HCT116 (cell line): ENCODE data around the gene FBXL16.

Experiments
- ATF3 ChIP-seq: IDR thresholded peaks from 2 replicates; pipeline ENCODE4 v1.6.1; 2012
- CTCF ChIP-seq, 3 experiments: fragments of 200-600 bp in 1 of 3; sonication (generic) in 1 of 3; IDR thresholded peaks in 2 of 3; conservative IDR thresholded peaks in 1 of 3; 2 replicates each; pipeline ENCODE4 v1.5.1; 2012 to 2017; ENCODE audit warnings: low read depth in 2 of 3, low read length in 2 of 3, antibody characterized with exemption in 1 of 3, borderline replicate concordance in 1 of 3, control low read depth in 1 of 3, mild to moderate bottlenecking in 1 of 3, mixed read lengths in 1 of 3, mixed run types in 1 of 3, moderate library complexity in 1 of 3; ENCODE audit not compliant: insufficient read depth in 1 of 3
- EZH2 ChIP-seq: fragments of 200-600 bp; sonication (generic); IDR thresholded peaks from 2 replicates; pipeline ENCODE4 v1.6.1; 2017; ENCODE audit warnings: antibody characterized with exemption, mixed run types
- POLR2AphosphoS5 ChIP-seq: IDR thresholded peaks from 2 replicates; pipeline ENCODE4 v1.6.1; 2011; ENCODE audit warnings: mild to moderate bottlenecking, low read depth, low read length, moderate library complexity
- REST ChIP-seq: IDR thresholded peaks from 2 replicates; pipeline ENCODE4 v1.6.1; 2012; ENCODE audit warnings: low read depth

GRCh38 chr16:694187-694862 lies 11.3 kb downstream of the FBXL16 start:
- TF ChIP-seq ATF3, result no peak
- TF ChIP-seq REST, result no peak
- no peak for TF ChIP-seq CTCF (IDR thresholded peaks at IDR 0.05 in 2 of 3, conservative IDR thresholded peaks at IDR 0.05 in 1 of 3; ENCODE audit: borderline replicate concordance in 1 of 3, insufficient read depth in 1 of 3, low read depth in 2 of 3, low read length in 2 of 3)
- TF ChIP-seq POLR2AphosphoS5, result no peak
- TF ChIP-seq EZH2, result no peak
